ENCODE data around the gene MAFB. TPM values are rescaled to one million over a fixed set of nuclear protein-coding genes. Genes with fewer than 3 reads are reported as not detected.

The MAFB gene
- polyA plus RNA-seq, 3 donors: 113 to 161 (median 134) TPM

GRCh38 chr20:40728996-40729395 is 40.0 kb upstream of the MAFB start:
- TF ChIP-seq CTCF (IDR thresholded peaks at IDR 0.05): no peak
- no peak overlapping the region for H3K27ac ChIP-seq (ENCODE audit: low read depth in 1 of 2, low read length in 2 of 2)
- DNase-seq: no peak
- peaks cover 0 to 2% of the 10 kb centered on the region in 2 donors for H3K36me3 Mint-ChIP-seq
- no peaks in the 10 kb centered on the region for H3K4me1 Mint-ChIP-seq
- H4K20me1 ChIP-seq (ENCODE audit: insufficient read depth, low read length): no peaks in the 10 kb centered on the region
- H3K27me3 Mint-ChIP-seq (ENCODE audit: low read depth in 3 of 3): peaks cover 9 to 21% (median 20%) of the 10 kb centered on the region in 3 donors
- no peak overlapping the region for H2AFZ ChIP-seq (ENCODE audit: insufficient read depth, low read depth, low read length, poor library complexity, severe bottlenecking)
- intact Hi-C loops (cut with micrococcal nuclease): no loop called here
- no peaks in the 10 kb centered on the region for H3K36me3 ChIP-seq (replicated peaks in 1 of 2; ENCODE audit: control insufficient read depth in 1 of 2, insufficient read depth in 2 of 2, low read length in 2 of 2)
- no peak overlapping the region for H3K27ac Mint-ChIP-seq
- no peak overlapping the region for H3K4me3 Mint-ChIP-seq
- H3K9me3 ChIP-seq (replicated peaks in 1 of 2; ENCODE audit: control insufficient read depth in 1 of 2, insufficient read depth in 1 of 2, low read length in 2 of 2): peaks cover 0 to 10% of the 10 kb centered on the region in 2 donors
- H3K27me3 ChIP-seq (ENCODE audit: control insufficient read depth in 2 of 2, insufficient read depth in 2 of 2, low read length in 2 of 2): peaks cover 9 to 16% of the 10 kb centered on the region in 2 donors
- H3K4me3 ChIP-seq (replicated peaks in 1 of 3; ENCODE audit: low read depth in 2 of 3, low read length in 3 of 3): no peak overlapping the region
- peaks cover 5 to 12% (median 10%) of the 10 kb centered on the region in 7 donors for H3K9me3 Mint-ChIP-seq
- H3K4me1 ChIP-seq (ENCODE audit: control insufficient read depth in 1 of 2, insufficient read depth in 2 of 2, low read length in 2 of 2): no peaks in the 10 kb centered on the region
- H3K79me2 ChIP-seq (ENCODE audit: insufficient read depth, low read length): no peaks in the 10 kb centered on the region
- H3K9ac ChIP-seq (ENCODE audit: insufficient read depth, low read length, poor library complexity, severe bottlenecking): no peak overlapping the region
- 72% methylated on average over 2 of the region's 2 CpGs for WGBS (ENCODE audit: insufficient coverage)
- no peak overlapping the region for H3K4me2 ChIP-seq (replicated peaks; ENCODE audit: extremely low read depth, low read length, poor library complexity, severe bottlenecking)

- Histone ChIP-seq H3K9me3 (replicated peaks in 1 of 2; ENCODE audit: control insufficient read depth in 1 of 2, insufficient read depth in 1 of 2, low read length in 2 of 2) (peaks cover 0 to 10% of the 10 kb centered on the region in 2 donors), H3K4me2 (replicated peaks; ENCODE audit: extremely low read depth, low read length, poor library complexity, severe bottlenecking) (no peak overlapping the region), H3K4me1 (ENCODE audit: control insufficient read depth in 1 of 2, insufficient read depth in 2 of 2, low read length in 2 of 2) (no peaks in the 10 kb centered on the region), H2AFZ (ENCODE audit: insufficient read depth, low read depth, low read length, poor library complexity, severe bottlenecking) (no peak overlapping the region), H3K4me3 (replicated peaks in 1 of 3; ENCODE audit: low read depth in 2 of 3, low read length in 3 of 3) (no peak overlapping the region), H3K9ac (ENCODE audit: insufficient read depth, low read length, poor library complexity, severe bottlenecking) (no peak overlapping the region), H3K79me2 (ENCODE audit: insufficient read depth, low read length) (no peaks in the 10 kb centered on the region), H4K20me1 (ENCODE audit: insufficient read depth, low read length) (no peaks in the 10 kb centered on the region), H3K27ac (ENCODE audit: low read depth in 1 of 2, low read length in 2 of 2) (no peak overlapping the region), H3K27me3 (ENCODE audit: control insufficient read depth in 2 of 2, insufficient read depth in 2 of 2, low read length in 2 of 2) (peaks cover 4 to 11% of the 10 kb centered on the region in 2 donors), H3K36me3 (replicated peaks in 1 of 2; ENCODE audit: control insufficient read depth in 1 of 2, insufficient read depth in 2 of 2, low read length in 2 of 2) (no peaks in the 10 kb centered on the region)
- Mint-ChIP-seq H3K9me3 (peaks cover 5 to 12% (median 10%) of the 10 kb centered on the region in 7 donors), H3K4me1 (no peaks in the 10 kb centered on the region), H3K36me3 (peaks cover 0 to 2% of the 10 kb centered on the region in 2 donors), H3K4me3 (no peak overlapping the region), H3K27me3 (ENCODE audit: low read depth in 3 of 3) (peaks cover 4 to 16% (median 16%) of the 10 kb centered on the region in 3 donors), H3K27ac (no peak overlapping the region)
- intact Hi-C loops (cut with micrococcal nuclease): no loop called here
- no peak for DNase-seq
- WGBS (ENCODE audit: insufficient coverage): no CpG with 5 or more reads among the region's 1 CpG
- peak; percentile 21 for TF ChIP-seq CTCF (IDR thresholded peaks at IDR 0.05)
Measured at GRCh38 chr20:40728470-40728869, 39.4 kb upstream of the MAFB start.

Data from CD14-positive monocyte (primary cell).